A549 (cell line): ENCODE results near the gene ATP6V0A4.

Source experiments
- BCL3 ChIP-seq: fragments of >200 bp; sonication (Bioruptor Twin); formaldehyde crosslinking; IDR thresholded peaks from 3 replicates; pipeline ENCODE4 v1.6.1; 2016
- CTCF ChIP-seq: fragments of >200 bp; sonication (Bioruptor Twin); formaldehyde crosslinking; IDR thresholded peaks from 3 replicates; pipeline ENCODE4 v1.5.1; 2016
- HOXA7 ChIP-seq: fragments of 250-450 bp; sonication (Bioruptor Pico); IDR thresholded peaks from 2 replicates; pipeline ENCODE4 v1.5.0; 2020; ENCODE audit warnings: mild to moderate bottlenecking, moderate library complexity
- TFCP2L1 ChIP-seq: fragments of 250-450 bp; sonication (Bioruptor Pico); IDR thresholded peaks from 2 replicates; pipeline ENCODE4 v1.5.0; 2021; ENCODE audit warnings: mild to moderate bottlenecking
- ZSCAN20 ChIP-seq: fragments of 250-450 bp; sonication (Bioruptor Pico); IDR thresholded peaks from 2 replicates; pipeline ENCODE4 v1.8.0; 2022; ENCODE audit warnings: mild to moderate bottlenecking, moderate library complexity

GRCh38 chr7:138665669-138666140, 132.3 kb downstream of the ATP6V0A4 start:
- TF ChIP-seq TFCP2L1 (CRISPR knock-in tag) (no peak), HOXA7 (CRISPR knock-in tag) (no peak), ZSCAN20 (no peak), BCL3 (no peak), CTCF (no peak)
